GM23248 (cell line): Measurements from ENCODE around the gene FAAH2.

ENCODE experiments used
- EZH2 ChIP-seq: fragments of 200-600 bp; sonication (generic); IDR thresholded peaks from 2 replicates; pipeline ENCODE4 v1.6.1; 2018; ENCODE audit warnings: antibody characterized with exemption, mild to moderate bottlenecking; ENCODE audit not compliant: insufficient read depth, poor library complexity, severe bottlenecking
- EZH2phosphoT487 ChIP-seq: fragments of 200-600 bp; sonication (generic); IDR thresholded peaks from 2 replicates; pipeline ENCODE4 v1.6.1; 2018; ENCODE audit warnings: antibody characterized with exemption, moderate library complexity, mild to moderate bottlenecking, low read depth; ENCODE audit not compliant: insufficient read depth

DNA sequence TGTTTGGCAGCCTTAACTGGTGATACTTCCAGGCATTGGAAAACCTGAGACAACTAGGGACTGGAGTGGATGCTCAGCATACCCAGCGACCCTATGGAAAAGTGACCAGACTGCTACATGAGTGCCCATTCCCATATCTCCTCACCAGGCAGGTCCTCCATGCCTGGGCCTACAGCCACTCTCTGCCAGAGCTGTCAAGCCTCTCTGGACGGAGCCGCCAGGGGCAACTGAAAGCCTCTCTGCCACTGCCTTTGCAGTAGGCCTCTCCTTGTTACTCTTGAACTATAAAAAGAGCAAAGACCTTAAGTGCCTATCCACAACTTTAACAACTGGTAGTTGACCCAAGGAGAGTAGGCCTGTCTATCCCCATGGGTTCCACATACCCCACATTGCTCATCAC is 20.2 kb upstream of the FAAH2 start:
- TF ChIP-seq EZH2phosphoT487 (no peak), EZH2 (no peak)
